Measurements from ENCODE around the gene NUAK1. TPM values are rescaled to one million over a fixed set of nuclear protein-coding genes. Genes with fewer than 3 reads are reported as not detected.

NUAK1 gene
- total and polyA plus RNA-seq, 2 experiments from 2014 or later, result 5.4 to 16.9 TPM

DNA sequence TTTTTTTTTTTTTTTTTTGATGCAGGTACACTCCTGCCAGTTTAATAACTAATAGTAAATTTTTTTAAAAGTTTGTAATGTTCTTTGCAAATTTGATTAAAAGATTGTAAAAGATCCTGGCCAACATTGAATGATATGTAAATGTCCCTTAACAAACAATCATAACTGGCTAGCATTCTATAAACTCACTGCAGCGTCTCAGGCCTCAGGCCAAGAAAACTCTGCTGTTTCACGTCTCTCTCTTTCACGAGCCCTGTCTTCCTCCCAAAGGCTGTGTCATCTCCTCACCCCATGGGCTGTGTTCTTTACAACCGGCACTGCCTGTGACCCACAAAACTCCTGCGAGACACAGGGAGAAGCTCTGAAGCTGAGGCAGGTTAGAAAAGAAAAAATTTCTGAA, 103.3 kb downstream of the NUAK1 start:
- peaks cover 3% of the 10 kb centered on the region; the same call in 2 of the 3 replicates for H3K4me1 Mint-ChIP-seq
- H3K9me2 ChIP-seq (ENCODE audit: insufficient read depth), result peaks cover 3% of the 10 kb centered on the region; the same call in 1 of the 2 replicates
- no peaks in the 10 kb centered on the region; the same call in 2 of the 3 replicates for H3K36me3 Mint-ChIP-seq (ENCODE audit: low read depth)
- H3K9me3 Mint-ChIP-seq, result no peaks in the 10 kb centered on the region
- no peak overlapping the region for H3K27ac Mint-ChIP-seq
- no peaks in the 10 kb centered on the region for H3K36me3 ChIP-seq (ENCODE audit: insufficient read depth)
- H3K4me2 ChIP-seq, result no peak overlapping the region
- H3F3A ChIP-seq (replicated peaks; ENCODE audit: low read depth), result no peaks in the 10 kb centered on the region
- no peak overlapping the region for H3K4me3 Mint-ChIP-seq
- no peak for DNase-seq (ENCODE audit: low spot score)
- TF ChIP-seq POLR2AphosphoS5 (IDR thresholded peaks at IDR 0.05; ENCODE audit: low read depth) (no peak), EZH2phosphoT487 (IDR thresholded peaks at IDR 0.05; ENCODE audit: unreplicated experiment) (no peak), CREB1 (CRISPR knock-in tag; IDR thresholded peaks at IDR 0.05; ENCODE audit: low read depth) (no peak), NANOG (IDR thresholded peaks at IDR 0.05; ENCODE audit: borderline replicate concordance) (no peak), ZNF331 (CRISPR knock-in tag; IDR thresholded peaks at IDR 0.05; ENCODE audit: low read depth) (no peak), EZH2 (IDR thresholded peaks at IDR 0.05; ENCODE audit: low read depth, unreplicated experiment) (no peak), ZNF114 (CRISPR knock-in tag; IDR thresholded peaks at IDR 0.05) (no peak), STAT1 (IDR thresholded peaks at IDR 0.05; ENCODE audit: unreplicated experiment) (no peak), JUNB (IDR thresholded peaks at IDR 0.05; ENCODE audit: unreplicated experiment) (no peak)
- TF ChIP-seq, protein P1, sequence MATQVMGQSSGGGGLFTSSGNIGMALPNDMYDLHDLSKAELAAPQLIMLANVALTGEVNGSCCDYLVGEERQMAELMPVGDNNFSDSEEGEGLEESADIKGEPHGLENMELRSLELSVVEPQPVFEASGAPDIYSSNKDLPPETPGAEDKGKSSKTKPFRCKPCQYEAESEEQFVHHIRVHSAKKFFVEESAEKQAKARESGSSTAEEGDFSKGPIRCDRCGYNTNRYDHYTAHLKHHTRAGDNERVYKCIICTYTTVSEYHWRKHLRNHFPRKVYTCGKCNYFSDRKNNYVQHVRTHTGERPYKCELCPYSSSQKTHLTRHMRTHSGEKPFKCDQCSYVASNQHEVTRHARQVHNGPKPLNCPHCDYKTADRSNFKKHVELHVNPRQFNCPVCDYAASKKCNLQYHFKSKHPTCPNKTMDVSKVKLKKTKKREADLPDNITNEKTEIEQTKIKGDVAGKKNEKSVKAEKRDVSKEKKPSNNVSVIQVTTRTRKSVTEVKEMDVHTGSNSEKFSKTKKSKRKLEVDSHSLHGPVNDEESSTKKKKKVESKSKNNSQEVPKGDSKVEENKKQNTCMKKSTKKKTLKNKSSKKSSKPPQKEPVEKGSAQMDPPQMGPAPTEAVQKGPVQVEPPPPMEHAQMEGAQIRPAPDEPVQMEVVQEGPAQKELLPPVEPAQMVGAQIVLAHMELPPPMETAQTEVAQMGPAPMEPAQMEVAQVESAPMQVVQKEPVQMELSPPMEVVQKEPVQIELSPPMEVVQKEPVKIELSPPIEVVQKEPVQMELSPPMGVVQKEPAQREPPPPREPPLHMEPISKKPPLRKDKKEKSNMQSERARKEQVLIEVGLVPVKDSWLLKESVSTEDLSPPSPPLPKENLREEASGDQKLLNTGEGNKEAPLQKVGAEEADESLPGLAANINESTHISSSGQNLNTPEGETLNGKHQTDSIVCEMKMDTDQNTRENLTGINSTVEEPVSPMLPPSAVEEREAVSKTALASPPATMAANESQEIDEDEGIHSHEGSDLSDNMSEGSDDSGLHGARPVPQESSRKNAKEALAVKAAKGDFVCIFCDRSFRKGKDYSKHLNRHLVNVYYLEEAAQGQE (IDR thresholded peaks at IDR 0.05; ENCODE audit: unreplicated experiment), result no peak
- TF ChIP-seq, protein P2, sequence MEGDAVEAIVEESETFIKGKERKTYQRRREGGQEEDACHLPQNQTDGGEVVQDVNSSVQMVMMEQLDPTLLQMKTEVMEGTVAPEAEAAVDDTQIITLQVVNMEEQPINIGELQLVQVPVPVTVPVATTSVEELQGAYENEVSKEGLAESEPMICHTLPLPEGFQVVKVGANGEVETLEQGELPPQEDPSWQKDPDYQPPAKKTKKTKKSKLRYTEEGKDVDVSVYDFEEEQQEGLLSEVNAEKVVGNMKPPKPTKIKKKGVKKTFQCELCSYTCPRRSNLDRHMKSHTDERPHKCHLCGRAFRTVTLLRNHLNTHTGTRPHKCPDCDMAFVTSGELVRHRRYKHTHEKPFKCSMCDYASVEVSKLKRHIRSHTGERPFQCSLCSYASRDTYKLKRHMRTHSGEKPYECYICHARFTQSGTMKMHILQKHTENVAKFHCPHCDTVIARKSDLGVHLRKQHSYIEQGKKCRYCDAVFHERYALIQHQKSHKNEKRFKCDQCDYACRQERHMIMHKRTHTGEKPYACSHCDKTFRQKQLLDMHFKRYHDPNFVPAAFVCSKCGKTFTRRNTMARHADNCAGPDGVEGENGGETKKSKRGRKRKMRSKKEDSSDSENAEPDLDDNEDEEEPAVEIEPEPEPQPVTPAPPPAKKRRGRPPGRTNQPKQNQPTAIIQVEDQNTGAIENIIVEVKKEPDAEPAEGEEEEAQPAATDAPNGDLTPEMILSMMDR (conservative IDR thresholded peaks at IDR 0.05; ENCODE audit: low read depth in 2 of 2), result no peak
- TF ChIP-seq, protein P3, sequence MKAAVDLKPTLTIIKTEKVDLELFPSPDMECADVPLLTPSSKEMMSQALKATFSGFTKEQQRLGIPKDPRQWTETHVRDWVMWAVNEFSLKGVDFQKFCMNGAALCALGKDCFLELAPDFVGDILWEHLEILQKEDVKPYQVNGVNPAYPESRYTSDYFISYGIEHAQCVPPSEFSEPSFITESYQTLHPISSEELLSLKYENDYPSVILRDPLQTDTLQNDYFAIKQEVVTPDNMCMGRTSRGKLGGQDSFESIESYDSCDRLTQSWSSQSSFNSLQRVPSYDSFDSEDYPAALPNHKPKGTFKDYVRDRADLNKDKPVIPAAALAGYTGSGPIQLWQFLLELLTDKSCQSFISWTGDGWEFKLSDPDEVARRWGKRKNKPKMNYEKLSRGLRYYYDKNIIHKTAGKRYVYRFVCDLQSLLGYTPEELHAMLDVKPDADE (IDR thresholded peaks at IDR 0.05), result no peak
- TF ChIP-seq, protein P4, sequence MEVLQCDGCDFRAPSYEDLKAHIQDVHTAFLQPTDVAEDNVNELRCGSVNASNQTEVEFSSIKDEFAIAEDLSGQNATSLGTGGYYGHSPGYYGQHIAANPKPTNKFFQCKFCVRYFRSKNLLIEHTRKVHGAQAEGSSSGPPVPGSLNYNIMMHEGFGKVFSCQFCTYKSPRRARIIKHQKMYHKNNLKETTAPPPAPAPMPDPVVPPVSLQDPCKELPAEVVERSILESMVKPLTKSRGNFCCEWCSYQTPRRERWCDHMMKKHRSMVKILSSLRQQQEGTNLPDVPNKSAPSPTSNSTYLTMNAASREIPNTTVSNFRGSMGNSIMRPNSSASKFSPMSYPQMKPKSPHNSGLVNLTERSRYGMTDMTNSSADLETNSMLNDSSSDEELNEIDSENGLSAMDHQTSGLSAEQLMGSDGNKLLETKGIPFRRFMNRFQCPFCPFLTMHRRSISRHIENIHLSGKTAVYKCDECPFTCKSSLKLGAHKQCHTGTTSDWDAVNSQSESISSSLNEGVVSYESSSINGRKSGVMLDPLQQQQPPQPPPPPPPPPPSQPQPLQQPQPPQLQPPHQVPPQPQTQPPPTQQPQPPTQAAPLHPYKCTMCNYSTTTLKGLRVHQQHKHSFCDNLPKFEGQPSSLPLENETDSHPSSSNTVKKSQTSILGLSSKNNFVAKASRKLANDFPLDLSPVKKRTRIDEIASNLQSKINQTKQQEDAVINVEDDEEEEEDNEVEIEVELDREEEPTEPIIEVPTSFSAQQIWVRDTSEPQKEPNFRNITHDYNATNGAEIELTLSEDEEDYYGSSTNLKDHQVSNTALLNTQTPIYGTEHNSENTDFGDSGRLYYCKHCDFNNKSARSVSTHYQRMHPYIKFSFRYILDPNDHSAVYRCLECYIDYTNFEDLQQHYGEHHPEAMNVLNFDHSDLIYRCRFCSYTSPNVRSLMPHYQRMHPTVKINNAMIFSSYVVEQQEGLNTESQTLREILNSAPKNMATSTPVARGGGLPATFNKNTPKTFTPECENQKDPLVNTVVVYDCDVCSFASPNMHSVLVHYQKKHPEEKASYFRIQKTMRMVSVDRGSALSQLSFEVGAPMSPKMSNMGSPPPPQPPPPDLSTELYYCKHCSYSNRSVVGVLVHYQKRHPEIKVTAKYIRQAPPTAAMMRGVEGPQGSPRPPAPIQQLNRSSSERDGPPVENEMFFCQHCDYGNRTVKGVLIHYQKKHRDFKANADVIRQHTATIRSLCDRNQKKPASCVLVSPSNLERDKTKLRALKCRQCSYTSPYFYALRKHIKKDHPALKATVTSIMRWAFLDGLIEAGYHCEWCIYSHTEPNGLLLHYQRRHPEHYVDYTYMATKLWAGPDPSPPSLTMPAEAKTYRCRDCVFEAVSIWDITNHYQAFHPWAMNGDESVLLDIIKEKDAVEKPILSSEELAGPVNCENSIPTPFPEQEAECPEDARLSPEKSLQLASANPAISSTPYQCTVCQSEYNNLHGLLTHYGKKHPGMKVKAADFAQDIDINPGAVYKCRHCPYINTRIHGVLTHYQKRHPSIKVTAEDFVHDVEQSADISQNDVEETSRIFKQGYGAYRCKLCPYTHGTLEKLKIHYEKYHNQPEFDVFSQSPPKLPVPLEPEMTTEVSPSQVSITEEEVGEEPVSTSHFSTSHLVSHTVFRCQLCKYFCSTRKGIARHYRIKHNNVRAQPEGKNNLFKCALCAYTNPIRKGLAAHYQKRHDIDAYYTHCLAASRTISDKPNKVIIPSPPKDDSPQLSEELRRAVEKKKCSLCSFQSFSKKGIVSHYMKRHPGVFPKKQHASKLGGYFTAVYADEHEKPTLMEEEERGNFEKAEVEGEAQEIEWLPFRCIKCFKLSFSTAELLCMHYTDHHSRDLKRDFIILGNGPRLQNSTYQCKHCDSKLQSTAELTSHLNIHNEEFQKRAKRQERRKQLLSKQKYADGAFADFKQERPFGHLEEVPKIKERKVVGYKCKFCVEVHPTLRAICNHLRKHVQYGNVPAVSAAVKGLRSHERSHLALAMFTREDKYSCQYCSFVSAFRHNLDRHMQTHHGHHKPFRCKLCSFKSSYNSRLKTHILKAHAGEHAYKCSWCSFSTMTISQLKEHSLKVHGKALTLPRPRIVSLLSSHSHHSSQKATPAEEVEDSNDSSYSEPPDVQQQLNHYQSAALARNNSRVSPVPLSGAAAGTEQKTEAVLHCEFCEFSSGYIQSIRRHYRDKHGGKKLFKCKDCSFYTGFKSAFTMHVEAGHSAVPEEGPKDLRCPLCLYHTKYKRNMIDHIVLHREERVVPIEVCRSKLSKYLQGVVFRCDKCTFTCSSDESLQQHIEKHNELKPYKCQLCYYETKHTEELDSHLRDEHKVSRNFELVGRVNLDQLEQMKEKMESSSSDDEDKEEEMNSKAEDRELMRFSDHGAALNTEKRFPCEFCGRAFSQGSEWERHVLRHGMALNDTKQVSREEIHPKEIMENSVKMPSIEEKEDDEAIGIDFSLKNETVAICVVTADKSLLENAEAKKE (CRISPR knock-in tag; IDR thresholded peaks at IDR 0.05), result no peak
- no peak overlapping the region for H3K27ac ChIP-seq (ENCODE audit: low read depth)
- H3K4me3 ChIP-seq, result no peak overlapping the region
- H4K20me1 ChIP-seq (replicated peaks; ENCODE audit: insufficient read depth), result no peaks in the 10 kb centered on the region
- no peaks in the 10 kb centered on the region for H3K27me3 Mint-ChIP-seq (ENCODE audit: insufficient read depth, low read depth, poor library complexity)
- H2AFZ ChIP-seq, result no peak overlapping the region
- no peaks in the 10 kb centered on the region for H3K79me2 ChIP-seq (replicated peaks; ENCODE audit: insufficient read depth)
- H3K4me1 ChIP-seq (ENCODE audit: insufficient read depth), result peaks cover 8% of the 10 kb centered on the region
- H3K27me3 ChIP-seq (ENCODE audit: insufficient read depth), result no peaks in the 10 kb centered on the region
- ATAC-seq, result no peak

Data from GM23338 (cell line).